ENCODE measurements around the gene PEX14.

The PEX14 gene

DNA sequence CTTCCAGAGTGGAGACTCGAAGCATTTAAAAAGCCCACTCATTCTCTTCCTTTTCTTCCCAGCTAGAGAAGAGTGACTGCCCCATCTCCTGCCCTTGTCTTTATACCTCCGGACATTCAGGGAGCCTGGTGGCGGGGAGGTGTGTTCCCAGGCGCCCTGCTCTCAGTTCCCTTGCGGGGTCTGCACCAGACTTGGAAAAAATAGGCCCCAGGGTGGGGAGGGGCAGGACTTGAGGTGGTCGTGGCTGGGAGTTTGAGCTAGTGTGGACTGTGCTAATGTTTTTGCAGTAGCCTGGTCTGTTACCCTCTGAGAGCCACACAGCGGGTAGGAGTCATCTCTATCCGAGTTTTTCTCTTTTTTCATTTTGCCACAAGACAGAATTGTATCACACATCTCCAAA, 139.1 kb downstream of the PEX14 start:
- TF ChIP-seq EGR1 (IDR thresholded peaks at IDR 0.05) (no peak), YY1 (IDR thresholded peaks at IDR 0.05; ENCODE audit: low read depth) (no peak), TEAD4 (IDR thresholded peaks at IDR 0.05) (no peak), NFIC (IDR thresholded peaks at IDR 0.05) (no peak), EP300 (IDR thresholded peaks at IDR 0.05; ENCODE audit: borderline replicate concordance) (no peak), TCF12 (IDR thresholded peaks at IDR 0.05; ENCODE audit: low read depth) (no peak), FOXM1 (IDR thresholded peaks at IDR 0.05; ENCODE audit: borderline replicate concordance, low read depth) (no peak), ZBTB7A (IDR thresholded peaks at IDR 0.05; ENCODE audit: low read depth) (no peak), CEBPB (IDR thresholded peaks at IDR 0.05) (no peak), RAD21 (IDR thresholded peaks at IDR 0.05; ENCODE audit: low read depth) (no peak), CREB1 (IDR thresholded peaks at IDR 0.05; ENCODE audit: low read depth) (no peak), TAF1 (IDR thresholded peaks at IDR 0.05; ENCODE audit: low read depth) (no peak)
- TF ChIP-seq, protein P1, sequence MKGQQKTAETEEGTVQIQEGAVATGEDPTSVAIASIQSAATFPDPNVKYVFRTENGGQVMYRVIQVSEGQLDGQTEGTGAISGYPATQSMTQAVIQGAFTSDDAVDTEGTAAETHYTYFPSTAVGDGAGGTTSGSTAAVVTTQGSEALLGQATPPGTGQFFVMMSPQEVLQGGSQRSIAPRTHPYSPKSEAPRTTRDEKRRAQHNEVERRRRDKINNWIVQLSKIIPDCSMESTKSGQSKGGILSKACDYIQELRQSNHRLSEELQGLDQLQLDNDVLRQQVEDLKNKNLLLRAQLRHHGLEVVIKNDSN (IDR thresholded peaks at IDR 0.05) = no peak

DNA sequence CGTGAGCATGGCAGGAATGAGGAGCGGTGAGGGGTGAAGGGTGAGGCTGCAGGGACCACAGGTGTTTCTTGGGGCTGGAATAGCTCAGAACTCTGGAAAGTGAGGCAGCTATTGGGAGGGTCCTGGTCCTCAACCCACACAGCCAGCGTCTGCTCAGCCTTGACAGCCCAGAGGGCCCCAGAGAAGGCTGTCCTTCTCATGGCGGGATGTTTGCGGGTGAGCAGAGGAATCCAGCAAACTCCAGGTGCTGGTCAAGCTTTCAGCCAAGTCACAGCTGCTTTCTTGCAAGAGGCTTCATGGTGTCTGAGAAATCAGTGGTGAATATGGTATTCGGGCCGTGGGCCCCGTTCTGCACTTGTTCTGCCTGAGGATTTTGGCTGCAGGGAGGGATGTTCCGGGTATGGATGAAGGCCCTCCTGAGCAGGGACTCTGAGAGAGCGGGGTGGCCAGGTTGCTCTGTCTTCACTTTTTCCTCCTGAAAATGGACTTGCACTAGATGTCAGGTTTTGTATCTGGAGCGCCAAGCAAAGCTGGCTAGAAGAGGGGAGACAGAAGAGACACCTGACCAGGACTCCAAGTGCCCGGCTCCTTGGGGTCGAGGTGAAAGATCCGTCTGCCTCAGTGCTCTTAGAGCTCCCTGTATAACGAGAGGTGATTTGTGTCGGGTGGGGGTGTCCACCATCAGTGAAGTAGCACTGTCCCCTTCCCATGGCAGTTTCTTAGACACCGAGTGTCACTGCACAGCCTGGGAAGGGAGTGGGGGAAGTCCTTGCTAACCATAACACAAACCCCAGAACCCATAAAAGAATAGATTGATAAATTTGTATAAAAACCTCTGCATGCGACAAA, 139.9 kb downstream of the PEX14 start:
- TF ChIP-seq RAD21 (IDR thresholded peaks at IDR 0.05; ENCODE audit: low read depth) (no peak), CREB1 (IDR thresholded peaks at IDR 0.05; ENCODE audit: low read depth) (no peak), EP300 (IDR thresholded peaks at IDR 0.05; ENCODE audit: borderline replicate concordance) (no peak), ZBTB7A (IDR thresholded peaks at IDR 0.05; ENCODE audit: low read depth) (no peak), TEAD4 (IDR thresholded peaks at IDR 0.05) (no peak), YY1 (IDR thresholded peaks at IDR 0.05; ENCODE audit: low read depth) (no peak)
- TF ChIP-seq, protein P1 (IDR thresholded peaks at IDR 0.05) = no peak

DNA sequence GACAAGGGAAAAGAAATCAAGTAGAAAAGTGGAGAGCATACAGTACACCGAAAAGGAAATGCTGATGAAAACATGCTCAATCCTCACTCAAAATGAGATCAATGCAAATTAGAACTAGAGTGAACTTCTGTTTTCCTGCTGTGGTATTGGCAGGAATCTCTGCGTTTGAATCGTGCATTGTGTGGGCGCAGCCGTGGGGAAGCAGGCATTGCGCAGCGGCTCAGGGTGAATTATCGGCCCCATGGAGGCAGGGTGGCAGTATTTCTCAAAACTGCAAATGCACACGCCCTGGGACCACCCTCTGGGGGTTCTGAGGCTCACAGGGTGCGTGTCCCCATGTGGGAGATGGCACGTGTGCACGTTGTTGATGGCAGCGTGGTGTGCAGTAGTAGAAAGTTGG, 140.6 kb downstream of the PEX14 start:
- TF ChIP-seq RAD21 (IDR thresholded peaks at IDR 0.05; ENCODE audit: low read depth) (no peak), FOXM1 (IDR thresholded peaks at IDR 0.05; ENCODE audit: borderline replicate concordance, low read depth) (no peak), EP300 (IDR thresholded peaks at IDR 0.05; ENCODE audit: borderline replicate concordance) (no peak), ZBTB7A (IDR thresholded peaks at IDR 0.05; ENCODE audit: low read depth) (no peak), TAF1 (IDR thresholded peaks at IDR 0.05; ENCODE audit: low read depth) (no peak), YY1 (IDR thresholded peaks at IDR 0.05; ENCODE audit: low read depth) (no peak), NFIC (IDR thresholded peaks at IDR 0.05) (no peak), CREB1 (IDR thresholded peaks at IDR 0.05; ENCODE audit: low read depth) (no peak)
- TF ChIP-seq, protein P2, sequence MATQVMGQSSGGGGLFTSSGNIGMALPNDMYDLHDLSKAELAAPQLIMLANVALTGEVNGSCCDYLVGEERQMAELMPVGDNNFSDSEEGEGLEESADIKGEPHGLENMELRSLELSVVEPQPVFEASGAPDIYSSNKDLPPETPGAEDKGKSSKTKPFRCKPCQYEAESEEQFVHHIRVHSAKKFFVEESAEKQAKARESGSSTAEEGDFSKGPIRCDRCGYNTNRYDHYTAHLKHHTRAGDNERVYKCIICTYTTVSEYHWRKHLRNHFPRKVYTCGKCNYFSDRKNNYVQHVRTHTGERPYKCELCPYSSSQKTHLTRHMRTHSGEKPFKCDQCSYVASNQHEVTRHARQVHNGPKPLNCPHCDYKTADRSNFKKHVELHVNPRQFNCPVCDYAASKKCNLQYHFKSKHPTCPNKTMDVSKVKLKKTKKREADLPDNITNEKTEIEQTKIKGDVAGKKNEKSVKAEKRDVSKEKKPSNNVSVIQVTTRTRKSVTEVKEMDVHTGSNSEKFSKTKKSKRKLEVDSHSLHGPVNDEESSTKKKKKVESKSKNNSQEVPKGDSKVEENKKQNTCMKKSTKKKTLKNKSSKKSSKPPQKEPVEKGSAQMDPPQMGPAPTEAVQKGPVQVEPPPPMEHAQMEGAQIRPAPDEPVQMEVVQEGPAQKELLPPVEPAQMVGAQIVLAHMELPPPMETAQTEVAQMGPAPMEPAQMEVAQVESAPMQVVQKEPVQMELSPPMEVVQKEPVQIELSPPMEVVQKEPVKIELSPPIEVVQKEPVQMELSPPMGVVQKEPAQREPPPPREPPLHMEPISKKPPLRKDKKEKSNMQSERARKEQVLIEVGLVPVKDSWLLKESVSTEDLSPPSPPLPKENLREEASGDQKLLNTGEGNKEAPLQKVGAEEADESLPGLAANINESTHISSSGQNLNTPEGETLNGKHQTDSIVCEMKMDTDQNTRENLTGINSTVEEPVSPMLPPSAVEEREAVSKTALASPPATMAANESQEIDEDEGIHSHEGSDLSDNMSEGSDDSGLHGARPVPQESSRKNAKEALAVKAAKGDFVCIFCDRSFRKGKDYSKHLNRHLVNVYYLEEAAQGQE (IDR thresholded peaks at IDR 0.05; ENCODE audit: low read depth) = no peak
- TF ChIP-seq, protein P3, sequence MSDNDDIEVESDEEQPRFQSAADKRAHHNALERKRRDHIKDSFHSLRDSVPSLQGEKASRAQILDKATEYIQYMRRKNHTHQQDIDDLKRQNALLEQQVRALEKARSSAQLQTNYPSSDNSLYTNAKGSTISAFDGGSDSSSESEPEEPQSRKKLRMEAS (IDR thresholded peaks at IDR 0.05) = no peak
- TF ChIP-seq, protein P1 (IDR thresholded peaks at IDR 0.05) = no peak

DNA sequence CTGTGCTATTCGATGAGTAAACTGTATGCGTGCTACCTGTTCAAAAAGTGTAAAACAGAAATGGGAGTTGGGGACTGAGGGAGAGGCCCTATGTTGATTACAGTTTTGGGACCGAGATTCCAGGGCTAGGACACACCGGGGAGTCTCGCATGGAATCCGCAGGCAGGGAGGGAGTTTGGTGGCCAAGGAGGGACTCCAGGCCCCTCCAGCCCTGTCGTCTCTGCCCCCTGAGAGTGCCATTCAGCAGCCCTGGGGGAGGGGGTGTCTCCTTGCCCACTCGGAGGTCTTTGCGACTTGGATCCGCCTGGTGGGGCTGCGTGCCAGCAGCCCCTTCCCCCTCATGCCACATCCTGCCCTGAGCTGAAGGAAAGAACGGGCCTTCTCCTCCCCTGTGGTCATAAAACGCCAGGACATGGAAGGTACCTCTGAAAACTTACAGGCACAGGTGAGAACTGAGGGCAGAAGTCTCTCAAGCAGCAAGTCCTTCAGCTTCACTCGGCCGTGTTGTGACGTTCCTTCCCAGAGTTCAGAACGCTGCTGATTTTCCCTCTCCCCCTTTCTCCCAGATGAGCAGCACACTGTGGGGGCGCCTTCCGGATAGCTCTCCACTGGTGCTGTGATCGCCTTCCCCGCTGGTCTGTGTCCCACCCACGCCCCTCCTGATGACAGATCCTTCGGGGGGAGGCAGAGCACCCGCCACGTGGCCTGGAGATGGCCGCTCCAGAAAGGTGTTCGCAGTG, 141.4 kb downstream of the PEX14 start:
- no peak for TF ChIP-seq FOXM1 (IDR thresholded peaks at IDR 0.05; ENCODE audit: borderline replicate concordance, low read depth)
- TF ChIP-seq CEBPB (IDR thresholded peaks at IDR 0.05) = no peak
- TF ChIP-seq, protein P2 (IDR thresholded peaks at IDR 0.05; ENCODE audit: low read depth) = no peak
- no peak for TF ChIP-seq EGR1 (IDR thresholded peaks at IDR 0.05)
- TF ChIP-seq TCF12 (IDR thresholded peaks at IDR 0.05; ENCODE audit: low read depth) = no peak
- TF ChIP-seq EP300 (IDR thresholded peaks at IDR 0.05; ENCODE audit: borderline replicate concordance) = no peak
- TF ChIP-seq, protein P1 (IDR thresholded peaks at IDR 0.05) = no peak

DNA sequence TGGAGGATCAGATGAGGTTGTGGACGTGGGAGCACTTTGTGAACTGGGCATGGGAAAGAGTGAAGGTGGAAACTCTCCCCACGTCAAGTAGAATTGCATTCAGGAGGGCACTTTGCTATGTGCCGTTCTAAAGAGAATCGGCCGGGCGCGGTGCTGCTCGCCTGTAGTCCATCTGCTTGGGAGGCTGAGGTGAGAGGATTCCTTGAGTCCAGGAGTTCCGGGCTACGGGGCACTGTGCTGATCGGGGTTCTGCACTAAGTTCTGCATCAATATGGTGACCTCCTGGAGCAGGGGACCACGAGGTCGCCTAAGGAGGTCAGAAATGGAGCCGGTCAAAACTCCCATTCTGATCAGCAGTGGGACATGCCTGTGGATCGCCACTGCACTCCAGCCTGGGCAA, 141.9 kb downstream of the PEX14 start:
- TF ChIP-seq YY1 (IDR thresholded peaks at IDR 0.05; ENCODE audit: low read depth) = no peak
- no peak for TF ChIP-seq EGR1 (IDR thresholded peaks at IDR 0.05)
- TF ChIP-seq, protein P2 (IDR thresholded peaks at IDR 0.05; ENCODE audit: low read depth) = no peak
- TF ChIP-seq TAF1 (IDR thresholded peaks at IDR 0.05; ENCODE audit: low read depth) = no peak
- TF ChIP-seq EP300 (IDR thresholded peaks at IDR 0.05; ENCODE audit: borderline replicate concordance) = no peak
- TF ChIP-seq TCF12 (IDR thresholded peaks at IDR 0.05; ENCODE audit: low read depth) = no peak
- TF ChIP-seq, protein P3 (IDR thresholded peaks at IDR 0.05) = no peak
- no peak for TF ChIP-seq TEAD4 (IDR thresholded peaks at IDR 0.05)
- TF ChIP-seq CREB1 (IDR thresholded peaks at IDR 0.05; ENCODE audit: low read depth) = no peak
- TF ChIP-seq RAD21 (IDR thresholded peaks at IDR 0.05; ENCODE audit: low read depth) = no peak
- no peak for TF ChIP-seq ZBTB7A (IDR thresholded peaks at IDR 0.05; ENCODE audit: low read depth)
- TF ChIP-seq, protein P1 (IDR thresholded peaks at IDR 0.05) = no peak
- TF ChIP-seq CEBPB (IDR thresholded peaks at IDR 0.05) = no peak

All from Ishikawa (cell line).